Ishikawa (cell line): ENCODE results near the gene DBX1.
A peak's percentile ranks its signal among the peaks of the same experiment; 100 is the strongest.

Source experiments
- CEBPB ChIP-seq: IDR thresholded peaks from 2 replicates; pipeline ENCODE4 v1.6.1; 2012
- CREB1 ChIP-seq: IDR thresholded peaks from 2 replicates; pipeline ENCODE4 v1.6.1; 2012; ENCODE audit warnings: low read depth
- EGR1 ChIP-seq: IDR thresholded peaks from 2 replicates; pipeline ENCODE4 v1.6.1; 2012
- EP300 ChIP-seq: IDR thresholded peaks from 2 replicates; pipeline ENCODE4 v1.6.1; 2012; ENCODE audit warnings: borderline replicate concordance
- FOXM1 ChIP-seq: IDR thresholded peaks from 2 replicates; pipeline ENCODE4 v1.6.1; 2012; ENCODE audit warnings: low read depth, borderline replicate concordance
- NFIC ChIP-seq: IDR thresholded peaks from 2 replicates; pipeline ENCODE4 v1.6.1; 2012
- RAD21 ChIP-seq: IDR thresholded peaks from 2 replicates; pipeline ENCODE4 v1.6.1; 2012; ENCODE audit warnings: low read depth
- TAF1 ChIP-seq: IDR thresholded peaks from 2 replicates; pipeline ENCODE4 v1.6.1; 2012; ENCODE audit warnings: low read depth, mild to moderate bottlenecking
- TCF12 ChIP-seq: IDR thresholded peaks from 2 replicates; pipeline ENCODE4 v1.6.1; 2012; ENCODE audit warnings: low read depth
- TEAD4 ChIP-seq: IDR thresholded peaks from 2 replicates; pipeline ENCODE4 v1.6.1; 2012
- YY1 ChIP-seq: IDR thresholded peaks from 2 replicates; pipeline ENCODE4 v1.6.1; 2012; ENCODE audit warnings: low read depth
- TF ChIP-seq, protein P1 (sequence below): IDR thresholded peaks from 2 replicates; pipeline ENCODE4 v1.6.1; 2012
- TF ChIP-seq, protein P2 (sequence below): IDR thresholded peaks from 2 replicates; pipeline ENCODE4 v1.6.1; 2012
- TF ChIP-seq, protein P3 (sequence below): IDR thresholded peaks from 2 replicates; pipeline ENCODE4 v1.6.1; 2012; ENCODE audit warnings: low read depth, mild to moderate bottlenecking

The DBX1 gene

DNA sequence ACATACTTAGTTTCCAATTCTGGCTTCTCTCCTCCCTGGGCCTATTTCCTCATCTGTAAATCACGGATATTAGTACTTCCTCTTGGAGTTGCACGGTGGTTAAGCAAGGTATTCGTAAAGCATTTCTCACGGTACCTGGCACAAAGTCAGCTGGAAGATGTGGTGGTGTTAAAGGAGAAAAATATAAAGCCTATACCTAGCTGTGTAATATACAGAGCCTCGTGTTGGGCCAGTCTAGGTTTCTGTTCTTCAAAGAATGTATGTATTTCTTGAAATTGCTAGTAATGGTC lies 47.2 kb downstream of the DBX1 start:
- TF ChIP-seq, protein P1, sequence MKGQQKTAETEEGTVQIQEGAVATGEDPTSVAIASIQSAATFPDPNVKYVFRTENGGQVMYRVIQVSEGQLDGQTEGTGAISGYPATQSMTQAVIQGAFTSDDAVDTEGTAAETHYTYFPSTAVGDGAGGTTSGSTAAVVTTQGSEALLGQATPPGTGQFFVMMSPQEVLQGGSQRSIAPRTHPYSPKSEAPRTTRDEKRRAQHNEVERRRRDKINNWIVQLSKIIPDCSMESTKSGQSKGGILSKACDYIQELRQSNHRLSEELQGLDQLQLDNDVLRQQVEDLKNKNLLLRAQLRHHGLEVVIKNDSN: no peak
- TF ChIP-seq EGR1 (no peak), NFIC (peak; percentile 58; the same call in 1 of the 2 replicates), TEAD4 (peak; percentile 68), CEBPB (peak; percentile 33; the same call in 1 of the 2 replicates), EP300 (peak; percentile 70; the same call in 1 of the 2 replicates)
- TF ChIP-seq, protein P2, sequence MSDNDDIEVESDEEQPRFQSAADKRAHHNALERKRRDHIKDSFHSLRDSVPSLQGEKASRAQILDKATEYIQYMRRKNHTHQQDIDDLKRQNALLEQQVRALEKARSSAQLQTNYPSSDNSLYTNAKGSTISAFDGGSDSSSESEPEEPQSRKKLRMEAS: 0 out of 2 replicates have a peak, but pooled peaks have one; percentile 11

DNA sequence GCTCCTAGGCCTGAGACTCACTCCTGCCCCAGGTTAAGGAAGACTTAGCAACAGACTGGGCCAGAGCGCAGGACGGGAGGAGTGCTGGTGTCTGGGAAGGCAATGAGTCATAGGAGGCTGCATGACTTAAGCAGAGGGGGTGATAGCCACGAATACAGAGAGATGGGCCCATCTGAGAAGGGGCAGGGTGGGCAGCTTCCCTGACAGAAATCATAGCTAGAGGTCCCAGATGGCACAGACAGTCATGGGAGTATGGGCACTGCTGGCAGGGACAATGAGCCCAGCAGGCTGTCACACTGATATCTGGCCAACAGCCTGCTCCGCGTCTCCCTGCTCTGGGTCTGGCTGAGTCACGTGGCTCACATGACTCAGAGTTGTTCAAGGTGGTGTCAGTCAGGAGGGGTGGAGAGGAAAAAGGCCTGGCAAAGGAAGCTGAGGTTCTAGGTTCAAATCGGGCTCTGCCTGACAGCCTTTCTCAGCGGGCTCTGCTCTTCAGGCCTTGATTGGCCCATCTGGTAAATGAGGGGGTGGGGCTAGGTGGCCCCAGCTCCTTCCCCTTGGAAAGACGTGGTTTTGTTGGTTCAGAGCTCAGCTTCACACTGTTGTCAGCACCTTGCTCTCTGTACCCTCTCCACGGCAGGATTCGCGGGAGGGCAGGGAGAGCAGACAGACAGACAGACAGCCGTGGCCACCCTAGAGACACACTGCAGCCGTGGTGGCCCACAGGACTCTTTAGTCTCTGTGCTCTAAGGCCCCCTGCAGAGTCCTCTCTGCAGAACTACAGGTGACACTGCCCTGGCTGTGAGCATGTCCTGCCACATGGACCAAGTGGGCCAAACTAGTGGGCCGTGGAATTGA lies 47.8 kb downstream of the DBX1 start:
- TF ChIP-seq, protein P1: peak; percentile 93
- TF ChIP-seq, protein P2: peak; percentile 30; the same call in 1 of the 2 replicates
- TF ChIP-seq NFIC (peak; percentile 70), EP300 (peak; percentile 50; the same call in 1 of the 2 replicates), TEAD4 (no peak), YY1 (no peak; the same call in 1 of the 2 replicates), TCF12 (peak; percentile 35)

DNA sequence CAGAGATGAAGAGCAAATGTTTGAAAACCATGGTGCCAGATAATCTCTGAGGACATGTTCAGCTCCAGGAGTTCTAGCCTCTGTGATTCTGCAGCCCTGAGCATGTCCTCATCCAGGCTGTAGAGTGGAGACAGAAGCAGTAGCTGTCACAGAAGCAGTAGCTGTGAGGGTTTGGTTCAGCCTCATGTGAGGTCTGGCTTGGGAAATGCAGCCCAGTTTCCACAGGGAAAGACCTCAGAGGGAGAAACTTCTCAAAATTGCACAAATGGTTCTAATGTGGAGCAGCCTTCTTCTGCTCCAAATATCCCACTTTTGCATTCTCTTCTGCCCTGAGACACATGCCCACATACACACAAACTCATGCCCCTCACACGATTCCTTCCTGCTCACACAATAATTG lies 48.4 kb downstream of the DBX1 start:
- TF ChIP-seq, protein P2: no peak

DNA sequence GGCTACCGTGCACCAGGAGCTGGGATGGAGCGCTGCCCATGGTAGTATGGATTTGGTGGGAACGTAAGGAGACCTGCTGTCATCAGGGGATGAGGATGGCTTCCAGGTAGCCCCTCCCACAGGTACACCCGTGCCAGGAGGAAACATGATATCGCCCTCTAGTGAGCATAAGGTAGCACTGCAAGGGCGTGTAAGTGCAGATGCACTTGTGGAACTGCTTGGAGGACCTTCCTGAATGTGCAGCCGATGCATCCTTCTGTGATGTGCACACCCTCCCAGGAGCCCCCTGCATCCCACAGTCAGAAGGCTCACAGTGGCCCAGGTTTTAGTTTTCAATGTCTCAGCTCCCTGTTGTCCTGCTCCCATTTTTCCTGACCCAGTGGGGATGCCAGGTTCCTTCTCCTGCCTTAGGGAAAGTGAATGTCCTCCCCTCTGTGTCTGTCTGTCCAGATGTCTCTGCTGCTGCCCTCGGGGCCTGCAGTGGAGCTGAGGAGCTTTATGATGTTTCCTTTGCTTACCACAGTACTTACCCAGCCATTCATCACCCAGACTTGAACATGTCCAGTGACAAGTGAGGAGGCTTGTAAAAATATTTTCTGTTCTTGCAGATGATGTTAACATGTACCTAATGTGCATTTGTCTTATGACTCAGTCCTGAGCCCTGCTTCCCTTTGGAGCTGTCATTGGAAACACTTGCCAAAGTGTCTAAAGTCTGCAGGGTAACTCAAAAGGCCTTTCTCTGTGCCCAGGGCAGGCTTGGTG lies 49.2 kb downstream of the DBX1 start:
- peak; percentile 71 for TF ChIP-seq NFIC
- TF ChIP-seq, protein P3, sequence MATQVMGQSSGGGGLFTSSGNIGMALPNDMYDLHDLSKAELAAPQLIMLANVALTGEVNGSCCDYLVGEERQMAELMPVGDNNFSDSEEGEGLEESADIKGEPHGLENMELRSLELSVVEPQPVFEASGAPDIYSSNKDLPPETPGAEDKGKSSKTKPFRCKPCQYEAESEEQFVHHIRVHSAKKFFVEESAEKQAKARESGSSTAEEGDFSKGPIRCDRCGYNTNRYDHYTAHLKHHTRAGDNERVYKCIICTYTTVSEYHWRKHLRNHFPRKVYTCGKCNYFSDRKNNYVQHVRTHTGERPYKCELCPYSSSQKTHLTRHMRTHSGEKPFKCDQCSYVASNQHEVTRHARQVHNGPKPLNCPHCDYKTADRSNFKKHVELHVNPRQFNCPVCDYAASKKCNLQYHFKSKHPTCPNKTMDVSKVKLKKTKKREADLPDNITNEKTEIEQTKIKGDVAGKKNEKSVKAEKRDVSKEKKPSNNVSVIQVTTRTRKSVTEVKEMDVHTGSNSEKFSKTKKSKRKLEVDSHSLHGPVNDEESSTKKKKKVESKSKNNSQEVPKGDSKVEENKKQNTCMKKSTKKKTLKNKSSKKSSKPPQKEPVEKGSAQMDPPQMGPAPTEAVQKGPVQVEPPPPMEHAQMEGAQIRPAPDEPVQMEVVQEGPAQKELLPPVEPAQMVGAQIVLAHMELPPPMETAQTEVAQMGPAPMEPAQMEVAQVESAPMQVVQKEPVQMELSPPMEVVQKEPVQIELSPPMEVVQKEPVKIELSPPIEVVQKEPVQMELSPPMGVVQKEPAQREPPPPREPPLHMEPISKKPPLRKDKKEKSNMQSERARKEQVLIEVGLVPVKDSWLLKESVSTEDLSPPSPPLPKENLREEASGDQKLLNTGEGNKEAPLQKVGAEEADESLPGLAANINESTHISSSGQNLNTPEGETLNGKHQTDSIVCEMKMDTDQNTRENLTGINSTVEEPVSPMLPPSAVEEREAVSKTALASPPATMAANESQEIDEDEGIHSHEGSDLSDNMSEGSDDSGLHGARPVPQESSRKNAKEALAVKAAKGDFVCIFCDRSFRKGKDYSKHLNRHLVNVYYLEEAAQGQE: no peak
- peak; percentile 87 for TF ChIP-seq RAD21
- TF ChIP-seq FOXM1: no peak
- TF ChIP-seq, protein P2: 0 out of 2 replicates have a peak, but pooled peaks have one; percentile 46
- TF ChIP-seq TCF12: no peak

DNA sequence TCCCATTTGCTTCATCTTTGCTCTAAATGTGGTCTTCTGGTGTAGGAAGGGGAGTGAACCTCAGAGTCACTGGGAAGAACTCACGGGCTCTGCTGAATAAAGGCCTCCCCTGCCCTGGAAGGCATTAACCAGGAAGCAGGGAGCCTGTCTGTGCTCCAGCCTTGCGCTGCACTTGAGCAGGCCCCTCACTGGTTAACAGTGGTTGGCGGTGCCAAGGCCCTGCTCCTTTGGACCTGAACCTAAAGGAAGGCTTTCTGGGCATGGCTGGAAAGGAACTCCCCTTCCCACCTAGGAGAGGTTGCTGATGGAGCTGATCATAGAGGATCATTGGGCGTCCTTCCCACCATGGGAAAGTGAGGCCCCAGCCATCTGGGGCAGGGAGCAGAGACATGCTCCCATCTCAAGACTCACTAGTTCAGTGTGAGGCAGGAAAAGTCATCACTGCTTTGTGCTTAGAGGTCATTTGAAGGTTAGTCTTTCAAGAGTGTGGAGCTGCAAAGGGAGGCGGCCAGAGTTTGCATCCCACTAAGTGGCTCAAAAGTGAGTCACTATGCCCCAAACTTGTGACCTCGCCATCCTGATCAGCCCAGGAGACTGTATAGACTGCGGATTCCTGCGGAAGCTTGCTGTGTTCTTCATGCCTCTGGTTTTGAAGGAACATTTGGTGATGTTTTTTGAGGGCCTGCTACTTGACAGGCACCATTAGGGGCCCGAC lies 50.4 kb downstream of the DBX1 start:
- no peak for TF ChIP-seq RAD21
- no peak for TF ChIP-seq TAF1
- no peak for TF ChIP-seq TEAD4
- TF ChIP-seq CREB1: no peak
- TF ChIP-seq YY1: no peak
- TF ChIP-seq EGR1: no peak
- no peak for TF ChIP-seq TCF12
- TF ChIP-seq EP300: no peak
- no peak for TF ChIP-seq FOXM1
- TF ChIP-seq, protein P1: no peak
- TF ChIP-seq, protein P3: no peak
- TF ChIP-seq, protein P2: no peak
- TF ChIP-seq NFIC: no peak
